Panc1 (cell line): ENCODE results near the gene GAN.

Source experiments
- POLR2AphosphoS5 ChIP-seq: IDR thresholded peaks from 2 replicates; pipeline ENCODE4 v1.6.1; 2012; ENCODE audit warnings: mild to moderate bottlenecking, low read depth, low read length, moderate library complexity
- REST ChIP-seq, 2 experiments: IDR thresholded peaks; 2 replicates each; pipeline ENCODE4 v1.6.1; 2011 to 2012; ENCODE audit warnings: low read depth in 2 of 2, control low read depth in 1 of 2, low read length in 1 of 2, mild to moderate bottlenecking in 1 of 2, moderate library complexity in 1 of 2; ENCODE audit not compliant: insufficient read depth in 1 of 2
- TF ChIP-seq, protein P1 (sequence below): fragments of 450-650 bp; IDR thresholded peaks from 2 replicates; pipeline ENCODE4 v1.5.1; 2017; ENCODE audit warnings: mild to moderate bottlenecking

GRCh38 chr16:81329947-81330346 is 15.2 kb downstream of the GAN start:
- TF ChIP-seq POLR2AphosphoS5 (no peak), REST (IDR thresholded peaks at IDR 0.05; ENCODE audit: insufficient read depth in 1 of 2, low read depth in 2 of 2, low read length in 1 of 2) (no peak)
- TF ChIP-seq, protein P1, sequence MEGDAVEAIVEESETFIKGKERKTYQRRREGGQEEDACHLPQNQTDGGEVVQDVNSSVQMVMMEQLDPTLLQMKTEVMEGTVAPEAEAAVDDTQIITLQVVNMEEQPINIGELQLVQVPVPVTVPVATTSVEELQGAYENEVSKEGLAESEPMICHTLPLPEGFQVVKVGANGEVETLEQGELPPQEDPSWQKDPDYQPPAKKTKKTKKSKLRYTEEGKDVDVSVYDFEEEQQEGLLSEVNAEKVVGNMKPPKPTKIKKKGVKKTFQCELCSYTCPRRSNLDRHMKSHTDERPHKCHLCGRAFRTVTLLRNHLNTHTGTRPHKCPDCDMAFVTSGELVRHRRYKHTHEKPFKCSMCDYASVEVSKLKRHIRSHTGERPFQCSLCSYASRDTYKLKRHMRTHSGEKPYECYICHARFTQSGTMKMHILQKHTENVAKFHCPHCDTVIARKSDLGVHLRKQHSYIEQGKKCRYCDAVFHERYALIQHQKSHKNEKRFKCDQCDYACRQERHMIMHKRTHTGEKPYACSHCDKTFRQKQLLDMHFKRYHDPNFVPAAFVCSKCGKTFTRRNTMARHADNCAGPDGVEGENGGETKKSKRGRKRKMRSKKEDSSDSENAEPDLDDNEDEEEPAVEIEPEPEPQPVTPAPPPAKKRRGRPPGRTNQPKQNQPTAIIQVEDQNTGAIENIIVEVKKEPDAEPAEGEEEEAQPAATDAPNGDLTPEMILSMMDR, result no peak
